ENCODE measurements around the gene LCAT.

DNA sequence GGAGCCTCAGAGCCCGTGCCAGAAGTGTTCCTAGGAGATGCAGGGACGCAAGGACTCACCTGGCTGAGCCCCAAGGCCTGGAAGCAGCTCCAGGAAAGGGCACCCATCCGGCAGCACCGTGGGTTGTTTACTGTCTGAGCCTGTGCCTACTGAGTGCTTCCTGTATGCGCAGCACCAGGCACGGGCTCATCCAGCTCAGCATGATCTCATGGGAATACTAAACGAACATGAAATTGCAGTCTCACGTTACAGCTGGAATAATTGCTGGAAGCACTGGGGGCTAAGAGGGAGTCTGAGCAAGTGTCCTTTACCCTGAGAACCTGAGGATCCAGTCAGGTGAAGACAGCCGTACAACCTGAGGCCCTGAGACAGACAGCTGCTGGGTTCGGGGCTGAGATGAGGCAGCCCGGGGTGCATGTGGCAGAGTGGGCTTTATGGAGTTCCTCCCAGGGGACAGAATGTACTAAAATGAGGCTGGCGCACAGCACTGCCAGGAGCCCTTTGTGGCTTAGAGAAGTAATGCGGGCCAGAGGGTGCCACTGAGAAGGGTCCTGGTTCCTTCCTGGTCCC is 17.7 kb downstream of the LCAT start:
- no peak for TF ChIP-seq CTCF (IDR thresholded peaks at IDR 0.05)
- TF ChIP-seq POLR2A (IDR thresholded peaks at IDR 0.05), result no peak

Data from prostate gland (tissue), 2 donors.